Activated CD8-positive, alpha-beta memory T cell treated with anti-CD3 and anti-CD28 coated beads for 48 hours (primary cell): ENCODE results near the gene METAP1.
"Not testable (repeated sequence)": the region's sequence is repeated elsewhere in the genome, so short reads cannot be mapped to it uniquely, and the experiment has no call there.

Experiments
- DNase-seq, 3 experiments: peaks; one replicate each; pipeline ENCODE4 v3.0.0-alpha.2; 2020; ENCODE audit warnings: low read depth in 2 of 3, low spot score in 2 of 3

METAP1 gene

DNA sequence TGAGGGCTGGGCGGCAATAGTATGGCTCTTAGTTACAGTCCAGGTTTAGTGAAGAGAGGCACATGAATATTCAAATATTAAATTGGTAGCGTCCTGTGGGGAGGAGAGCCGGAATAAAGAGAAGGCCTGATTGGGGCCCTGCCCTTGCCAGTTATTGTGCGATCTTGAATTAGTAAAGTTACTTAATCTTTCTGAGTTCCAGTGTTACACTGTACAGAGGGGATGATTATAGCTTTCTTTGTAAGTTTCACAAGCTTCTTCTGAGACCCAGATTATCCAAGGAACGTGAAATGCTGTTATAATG, 1.2 kb downstream of the METAP1 start:
- DNase-seq, result no peak

DNA sequence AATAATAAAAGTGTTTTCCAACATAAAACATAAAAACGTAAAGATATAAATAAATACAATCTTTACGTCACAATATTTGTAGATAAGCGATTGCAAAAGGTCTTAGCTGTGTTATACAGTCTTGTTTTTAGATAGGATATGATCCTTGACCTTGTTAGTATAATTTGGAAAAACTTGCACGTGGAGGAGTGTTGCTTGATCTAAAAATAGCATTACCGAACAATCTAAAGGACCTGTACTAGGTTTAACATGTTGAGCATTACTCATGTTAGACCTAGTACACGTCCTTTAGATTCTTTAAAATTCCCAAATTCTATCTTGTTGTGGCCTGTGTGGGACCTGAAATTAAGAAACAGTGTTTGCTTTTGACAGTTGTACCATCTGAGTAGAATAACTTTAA, 1.6 kb downstream of the METAP1 start:
- no peak for DNase-seq

- DNase-seq, result no peak
Measured at GRCh38 chr4:98998551-98998950, 3.0 kb downstream of the METAP1 start.

GRCh38 chr4:99002279-99002678, 6.8 kb downstream of the METAP1 start:
- no peak for DNase-seq

DNA sequence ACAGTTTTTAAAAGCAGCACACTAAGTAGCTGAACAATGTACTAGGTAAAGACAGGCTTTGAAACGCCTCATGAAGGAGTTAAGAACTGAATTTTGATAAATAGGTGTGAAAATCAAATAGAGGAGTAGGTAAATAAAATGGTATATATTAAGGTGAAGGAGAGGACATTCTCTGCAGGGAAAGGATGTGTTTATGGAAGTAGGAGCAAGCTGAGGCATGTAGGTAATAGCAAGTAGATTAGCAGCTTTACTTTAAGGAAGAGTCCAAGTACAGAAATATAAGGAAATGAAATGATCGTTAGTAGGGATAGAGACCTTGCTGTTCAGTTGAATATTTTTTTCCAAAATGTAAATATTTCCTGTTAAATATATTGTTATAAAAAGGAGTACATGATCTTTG, 12.5 kb downstream of the METAP1 start:
- no peak for DNase-seq

GRCh38 chr4:99011910-99012309, 16.4 kb downstream of the METAP1 start:
- DNase-seq, result no peak

DNA sequence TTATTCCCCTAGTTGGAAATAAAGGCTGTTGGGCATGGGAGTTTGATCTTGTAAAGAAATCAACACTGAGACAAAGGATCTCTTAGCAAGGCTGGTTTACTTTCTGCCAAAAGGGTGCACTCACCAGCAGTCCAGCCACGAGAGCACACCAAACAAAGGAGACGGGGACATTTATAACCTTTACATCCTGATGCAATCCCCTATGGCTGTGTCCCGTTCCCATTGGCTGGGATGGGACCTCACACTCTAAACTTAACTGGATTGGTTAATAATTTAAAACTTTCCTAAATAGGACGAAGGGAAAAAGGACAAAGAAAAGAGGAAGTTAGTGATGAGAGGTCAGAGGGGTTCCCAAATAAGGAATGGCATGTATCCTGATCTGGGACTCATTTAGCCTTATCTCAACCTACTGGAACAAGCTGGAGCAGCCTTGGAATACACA, 17.9 kb downstream of the METAP1 start:
- DNase-seq, result no peak

DNA sequence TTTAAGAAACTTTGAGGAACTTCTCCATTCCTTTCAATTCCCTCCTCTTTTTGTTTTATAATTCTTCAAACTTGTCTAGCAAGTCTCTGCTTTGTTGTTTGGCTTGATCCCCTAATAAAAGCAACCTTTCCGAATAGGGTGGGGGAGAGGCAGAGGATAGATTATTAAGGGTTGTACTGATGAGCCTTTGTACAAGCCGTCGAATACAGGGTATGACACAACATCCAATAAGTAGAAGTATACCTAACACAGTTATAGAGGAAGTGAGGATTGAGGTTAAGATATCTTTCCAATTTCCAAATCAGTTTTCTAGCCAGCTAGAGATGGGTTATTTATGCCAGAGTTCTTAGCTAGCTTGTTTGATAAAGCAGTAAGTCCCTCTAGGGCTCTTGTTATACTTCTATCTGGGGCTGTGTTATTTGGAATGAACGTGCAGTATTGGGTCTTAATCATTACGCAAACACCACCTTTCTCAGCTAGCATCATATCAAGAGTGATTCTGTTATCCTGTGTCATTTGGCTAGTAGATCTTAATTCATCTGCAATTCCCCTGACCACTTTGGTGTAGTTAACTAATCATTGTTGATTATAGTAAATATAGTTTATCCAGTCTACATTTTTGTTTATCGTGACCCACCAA, 18.5 kb downstream of the METAP1 start:
- DNase-seq, result no peak

GRCh38 chr4:99021386-99021785, 25.9 kb downstream of the METAP1 start:
- no peak for DNase-seq

- no peak for DNase-seq
Measured at GRCh38 chr4:99022566-99022965, 27.0 kb downstream of the METAP1 start.

DNA sequence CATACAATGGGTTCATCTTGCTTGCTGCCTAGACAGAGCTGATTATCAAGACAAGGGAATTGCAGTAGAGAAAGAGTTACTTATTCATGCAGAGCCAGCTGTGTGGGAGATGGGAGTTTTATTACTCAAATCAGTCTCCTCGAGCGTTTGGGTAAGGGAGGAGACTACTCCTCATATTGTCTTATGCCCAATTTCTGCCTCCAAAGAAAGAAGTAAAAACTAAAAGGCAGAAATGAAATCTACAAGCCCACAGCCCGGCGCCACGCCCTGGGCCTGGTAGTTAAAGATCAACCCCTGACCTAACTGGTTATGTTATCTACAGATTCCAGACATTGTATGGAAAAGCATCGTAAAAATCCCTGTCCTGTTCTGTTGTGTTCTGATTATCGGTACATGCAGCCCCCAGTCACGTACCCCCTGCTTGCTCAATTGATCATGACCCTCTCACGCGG, 28.3 kb downstream of the METAP1 start:
- not testable (repeated sequence) for DNase-seq

GRCh38 chr4:99024481-99025275, 29.2 kb downstream of the METAP1 start:
- DNase-seq, result no peak

DNA sequence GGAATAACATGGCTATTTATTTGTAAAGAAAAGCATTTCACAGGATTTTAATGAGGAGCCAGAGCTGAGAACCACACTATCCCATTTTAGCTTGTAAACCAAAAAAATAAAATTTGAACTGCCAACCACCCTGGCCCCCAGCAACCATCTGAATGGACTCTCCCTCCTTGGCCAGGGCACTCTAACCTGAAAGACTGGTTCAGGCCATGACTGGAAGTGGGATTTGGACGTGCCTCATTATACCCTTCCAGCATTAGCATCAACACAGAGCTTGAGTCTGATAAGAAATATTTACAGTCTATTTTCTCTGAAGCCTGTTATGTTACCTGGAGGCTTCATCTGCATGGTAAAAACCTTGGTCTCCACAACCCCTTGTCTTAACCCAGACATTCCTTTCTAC, 30.0 kb downstream of the METAP1 start:
- no peak for DNase-seq

- DNase-seq, result no peak
Measured at GRCh38 chr4:99027304-99027703, 31.8 kb downstream of the METAP1 start.

DNA sequence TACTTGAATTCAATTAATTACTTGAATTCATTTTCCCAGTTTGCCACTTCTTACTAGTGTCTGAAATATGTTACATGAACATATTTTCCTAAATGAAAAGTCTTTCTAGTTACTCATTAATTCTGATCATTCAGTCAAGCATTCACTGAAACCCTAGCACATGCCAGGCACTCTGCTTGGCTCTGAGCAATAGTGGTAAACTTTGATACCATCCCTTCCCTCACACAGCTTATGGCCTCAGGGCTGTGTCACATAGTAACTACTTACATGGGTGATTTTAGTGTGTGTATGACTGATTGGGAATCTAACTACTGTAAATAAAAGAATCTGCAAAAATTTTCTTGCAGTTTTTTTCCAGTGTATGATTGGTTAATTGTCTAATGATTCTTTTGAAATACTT, 32.7 kb downstream of the METAP1 start:
- no peak for DNase-seq

GRCh38 chr4:99029018-99029735, 33.7 kb downstream of the METAP1 start:
- DNase-seq, result no peak

- no peak for DNase-seq
Measured at GRCh38 chr4:99029852-99030251, 34.3 kb downstream of the METAP1 start.

GRCh38 chr4:99033956-99034355, 38.4 kb downstream of the METAP1 start:
- DNase-seq, result no peak

DNA sequence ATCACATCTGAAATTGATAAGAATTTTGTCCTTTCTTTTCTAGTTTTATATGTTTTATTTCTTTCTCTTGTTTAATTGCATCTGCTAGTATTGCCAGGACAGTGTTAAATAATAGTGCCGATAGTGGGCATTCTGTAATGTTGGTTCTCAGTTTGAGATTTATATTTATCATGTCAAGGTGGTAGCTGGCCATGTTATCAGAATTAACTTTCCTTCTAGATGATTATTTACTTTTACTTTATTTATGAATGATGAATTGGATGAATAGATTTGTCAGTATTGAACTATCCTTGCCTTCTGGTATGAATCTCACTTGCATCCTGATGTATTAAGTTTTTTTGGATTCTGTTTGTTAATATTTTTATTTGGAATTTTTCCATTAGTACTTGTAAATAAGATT, 42.7 kb downstream of the METAP1 start:
- DNase-seq, result no peak

DNA sequence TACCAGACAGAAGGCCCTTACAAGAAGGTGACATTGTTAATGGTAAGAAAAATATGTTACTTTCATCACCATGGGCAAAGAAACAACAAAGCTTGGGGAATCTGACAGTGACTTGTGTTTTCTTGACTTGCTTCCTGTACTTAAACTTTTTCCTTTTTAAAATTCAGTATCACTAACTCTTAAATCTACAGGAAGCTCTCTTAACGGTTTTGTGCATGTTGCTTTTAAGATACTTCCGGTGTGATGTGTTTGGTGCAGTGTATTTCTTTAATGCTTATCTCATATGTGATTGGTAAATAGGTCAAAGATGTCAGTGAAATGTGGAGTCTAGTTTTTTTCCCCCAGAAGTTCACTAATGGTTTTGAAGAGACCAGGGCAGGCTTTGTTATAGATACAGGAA, 47.8 kb downstream of the METAP1 start:
- DNase-seq, result no peak

DNA sequence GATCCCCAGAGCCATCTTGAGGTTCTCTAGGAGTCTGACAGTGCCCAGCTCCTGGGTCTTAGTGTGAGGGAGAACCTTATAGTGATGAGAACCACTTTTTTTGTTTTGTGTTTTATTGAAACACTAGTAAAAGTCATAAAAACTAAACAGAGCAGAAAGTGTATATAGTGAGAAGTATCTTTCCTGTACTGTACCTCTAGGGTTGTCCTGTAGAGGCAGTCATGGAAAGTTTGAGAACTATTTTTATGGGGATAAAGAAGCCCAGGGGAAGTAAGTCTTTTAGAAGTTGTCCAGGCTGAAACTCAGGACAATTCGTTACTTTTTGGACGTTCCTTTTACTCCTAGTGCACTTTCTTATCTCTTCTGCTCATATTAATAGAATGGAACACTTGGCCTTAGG, 52.2 kb downstream of the METAP1 start:
- DNase-seq, result no peak

DNA sequence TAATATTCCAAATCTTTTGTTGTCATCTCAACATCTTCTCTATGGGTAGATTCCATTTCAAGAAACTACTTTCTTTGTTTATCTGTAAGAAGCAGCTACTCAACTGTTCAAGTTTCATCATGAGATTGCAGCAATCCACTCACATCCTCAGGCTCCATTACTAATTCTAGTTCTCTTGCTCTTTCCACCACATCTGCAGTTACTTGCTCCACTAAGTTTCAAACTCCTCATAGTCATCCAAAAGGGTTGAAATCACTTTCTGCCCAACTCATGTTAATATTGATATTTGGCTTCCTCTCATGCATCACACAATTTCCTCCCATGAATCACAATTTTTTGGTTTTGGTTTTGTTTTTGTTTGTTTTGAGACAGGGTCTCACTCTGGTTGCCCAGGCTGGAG, 57.4 kb downstream of the METAP1 start:
- DNase-seq, result no peak
